Hypothalamus (tissue), 51 donors: ENCODE data around the gene TEF.

Experiments used
- DNase-seq, 51 donors: peaks; one replicate each; lab custom pipeline; 2025; lab: John Stamatoyannopoulos, UW

The TEF gene

GRCh38 chr22:41446639-41447434 is 65.1 kb downstream of the TEF start, which contains the start of gene TOB2:
TSS of gene TOB2 (minus strand) at chr22:41446801. CDS start at chr22:41437345, 9,456 bp downstream.
- peak; percentile 69 to 97 (median 93) for DNase-seq

DNA sequence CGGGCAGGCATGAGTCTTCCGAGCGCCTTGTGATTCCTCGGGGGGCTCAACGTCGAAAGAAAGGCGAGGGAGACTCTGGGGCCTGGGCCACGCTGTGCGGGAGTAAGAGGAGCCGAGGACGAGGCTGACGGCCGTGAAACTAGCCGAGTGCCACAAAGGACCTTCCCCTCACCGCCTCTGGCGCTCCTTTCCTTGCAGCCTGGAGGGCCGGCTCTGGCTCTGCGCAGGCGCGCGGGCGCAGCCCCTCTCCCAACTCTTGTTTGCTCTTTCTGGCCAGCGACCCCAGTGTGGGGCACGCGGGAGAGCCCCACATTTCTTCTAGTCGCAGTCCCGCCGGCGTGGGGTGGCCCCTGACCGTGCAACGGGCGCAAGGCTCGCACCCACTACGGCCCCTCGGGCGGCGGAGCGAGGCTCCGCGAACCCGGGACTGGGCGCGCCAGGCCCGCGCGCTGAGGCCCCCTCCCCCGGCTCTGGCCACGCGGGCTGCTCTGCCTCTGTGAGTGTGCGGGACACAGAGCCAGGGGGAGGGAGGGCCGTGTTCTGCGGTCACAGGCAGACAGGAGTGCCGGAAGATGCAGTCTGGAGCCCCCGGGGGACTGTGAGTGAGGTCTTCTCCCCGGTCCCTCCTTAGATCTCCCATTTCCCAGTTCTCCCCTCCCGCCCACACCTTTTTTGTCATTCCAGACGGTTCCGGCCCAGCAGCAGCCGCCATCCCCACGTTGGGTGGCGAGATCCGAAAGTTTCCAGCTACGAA is 65.9 kb downstream of the TEF start:
- DNase-seq, result peak in 48 of 51 donors; percentile 34 to 90 (median 69)

DNA sequence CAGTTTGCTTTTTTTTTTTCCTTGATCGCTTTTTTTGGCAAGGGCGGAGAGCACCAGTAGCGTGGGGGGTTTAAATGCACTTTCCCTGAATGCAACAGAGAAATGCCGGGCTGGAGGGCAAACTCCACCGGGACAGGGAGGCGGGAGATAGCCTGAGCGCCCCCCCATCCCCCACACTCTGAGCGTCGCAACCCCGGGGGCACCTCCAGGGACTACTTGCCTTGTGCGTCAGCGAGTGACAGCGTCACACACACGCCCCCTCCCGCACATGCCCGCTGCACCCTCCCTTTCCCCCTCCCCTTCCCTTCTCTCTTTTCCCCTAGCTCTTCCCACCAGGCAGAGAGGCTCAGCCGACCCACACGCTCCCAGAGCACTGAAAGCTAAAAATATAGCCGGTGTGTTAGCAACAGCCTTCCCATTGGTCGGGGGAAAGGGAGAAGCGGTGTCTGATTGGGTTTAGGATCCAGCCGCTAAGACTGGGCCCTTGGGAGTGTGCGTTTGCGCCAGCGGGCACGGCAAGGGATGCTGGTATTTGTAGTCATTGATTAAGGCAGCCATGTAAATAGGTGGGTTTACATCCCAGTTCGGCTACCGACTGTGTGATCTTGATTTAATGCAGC is 66.6 kb downstream of the TEF start:
- DNase-seq, result peak; percentile 59 to 100 (median 97)
